Upper lobe of left lung (tissue), 6 donors: ENCODE data around the gene TPD52L1. TPM values are rescaled to one million over a fixed set of nuclear protein-coding genes. Genes with fewer than 3 reads are reported as not detected.

Experiments
- ATAC-seq, 2 donors: fragments of 200-7000 bp; cut with Tn5 transposase; one replicate each; pipeline ENCODE4 v1.9.1; 2022; ENCODE audit warnings: mild to moderate bottlenecking in 2 of 2, moderate library complexity in 2 of 2; ENCODE audit not compliant: low FRiP score in 2 of 2
- DNase-seq, 2 donors: peaks; one replicate each; pipeline ENCODE4 v3.0.0-alpha.2; 2019 to 2020
- H3K27ac ChIP-seq, 4 donors: fragments of 200-600 bp; sonication (generic); one replicate each; pipeline ENCODE4 v1.5.1; 2016 to 2019
- H3K27me3 ChIP-seq, 4 donors: fragments of 200-600 bp; sonication (generic); one replicate each; pipeline ENCODE4 v1.5.1; 2017 to 2019
- H3K36me3 ChIP-seq, 4 donors: fragments of 200-600 bp; sonication (generic); one replicate each; pipeline ENCODE4 v1.5.1; 2016 to 2019
- H3K4me1 ChIP-seq, 4 donors: fragments of 200-600 bp; sonication (generic); one replicate each; pipeline ENCODE4 v1.5.1; 2018 to 2019
- H3K4me3 ChIP-seq, 4 donors: fragments of 200-600 bp; sonication (generic); one replicate each; pipeline ENCODE4 v1.5.1; 2017 to 2019; ENCODE audit warnings: mild to moderate bottlenecking in 2 of 4, moderate library complexity in 1 of 4
- H3K9me3 ChIP-seq, 4 donors: fragments of 200-600 bp; sonication (generic); one replicate each; pipeline ENCODE4 v1.5.1; 2018 to 2019
- CTCF ChIP-seq, 6 experiments: fragments of 450-650 bp in 4 of 6; fragments of 200-600 bp in 2 of 6; sonication (generic) in 2 of 6; IDR thresholded peaks; one replicate each; pipeline ENCODE4 v1.5.1; 2016 to 2019; ENCODE audit warnings: antibody characterized with exemption in 6 of 6
- EP300 ChIP-seq, 4 donors: sonication (generic); formaldehyde crosslinking; IDR thresholded peaks; one replicate each; pipeline ENCODE4 v1.5.1; 2017; ENCODE audit warnings: antibody characterized with exemption in 4 of 4, control low read depth in 2 of 4
- POLR2A ChIP-seq, 4 donors: fragments of 450-650 bp; IDR thresholded peaks; one replicate each; pipeline ENCODE4 v1.5.1; 2016 to 2017; ENCODE audit warnings: antibody characterized with exemption in 4 of 4, mild to moderate bottlenecking in 2 of 4
- POLR2AphosphoS5 ChIP-seq, 2 donors: sonication (generic); formaldehyde crosslinking; IDR thresholded peaks; one replicate each; pipeline ENCODE4 v1.5.1; 2017; ENCODE audit warnings: antibody characterized with exemption in 2 of 2
- WGBS, 2 donors: methylation state at CpG; one replicate each; pipeline ENCODE4 v1.1.5; 2017 to 2018; 5-methylcytosine and 5-hydroxymethylcytosine counted together
- total RNA-seq, 6 donors: library from RNA; depleted of rRNA in 4 of 6; stranded (reverse); fragments of >200 nt in 4 of 6; gene quantifications; one replicate each; pipeline versions ENCODE4 v1.1.0 to v1.2.1, GENCODE V29; 2016 to 2021
- donor health status: DM: no; HTN: no; CAD: no; lungs with moderate emphysema.
- donor health status: DM: no; HTN: yes; CAD: no; lungs with severe emphysema.

The TPD52L1 gene
- total RNA-seq, 6 donors from 2014 or later: 15.5 to 63.4 (median 32.2) TPM

GRCh38 chr6:125312950-125313349 lies 159.4 kb downstream of the TPD52L1 start:
- no peak overlapping the region for H3K4me3 ChIP-seq
- H3K27ac ChIP-seq: no peak overlapping the region
- H3K9me3 ChIP-seq: no peaks in the 10 kb centered on the region
- no peak for ATAC-seq
- no peaks in the 10 kb centered on the region for H3K36me3 ChIP-seq
- no peak for TF ChIP-seq POLR2AphosphoS5 (IDR thresholded peaks at IDR 0.05)
- TF ChIP-seq POLR2A (IDR thresholded peaks at IDR 0.05): no peak
- no peak for TF ChIP-seq EP300 (IDR thresholded peaks at IDR 0.05)
- no peak for TF ChIP-seq CTCF (IDR thresholded peaks at IDR 0.05)
- WGBS, 2 donors: 91 to 92% methylated on average over 4 of the region's 4 CpGs
- H3K27me3 ChIP-seq: no peaks in the 10 kb centered on the region
- no peaks in the 10 kb centered on the region for H3K4me1 ChIP-seq
- no peak for DNase-seq

Other genes with a start within 250 kb of the TPD52L1 start
- 10 to 100 TPM; 14.6 to 55.5 (median 31.9) TPM for gene RNF217, start 191.3 kb upstream of the TPD52L1 start, total RNA-seq
- gene HDDC2, start 148.2 kb downstream of the TPD52L1 start, total RNA-seq: 10 to 100 TPM; 31.4 to 57.5 (median 47.4) TPM